ENCODE results near the gene RGS8. TPM values are rescaled to one million over a fixed set of nuclear protein-coding genes. Genes with fewer than 3 reads are reported as not detected.
"Not testable (repeated sequence)": the region's sequence is repeated elsewhere in the genome, so short reads cannot be mapped to it uniquely, and the experiment has no call there.

RGS8 gene
- total and polyA plus RNA-seq, 2 donors from 2014 or later: not detected

- intact Hi-C loops (cut with DNase I): no loop called here
- DNase-seq (no peak), FAIRE-seq (no peak)
- Histone ChIP-seq H3K36me3 (ENCODE audit: control insufficient read depth in 2 of 3, insufficient read depth in 3 of 3, low read length in 3 of 3) (no peaks in the 10 kb centered on the region), H3K4me1 (ENCODE audit: control insufficient read depth in 2 of 3, insufficient read depth in 2 of 3, low read depth in 1 of 3, low read length in 3 of 3) (peaks cover 0 to 5% (median 3%) of the 10 kb centered on the region in 3 donors), H3K9ac (ENCODE audit: low read length in 3 of 3) (no peak overlapping the region), H3K27me3 (ENCODE audit: control insufficient read depth, insufficient read depth, low read length) (no peaks in the 10 kb centered on the region), H3K4me3 (ENCODE audit: low read length in 3 of 3) (no peak overlapping the region), H3K27ac (ENCODE audit: low read depth in 2 of 2, low read length in 2 of 2) (no peak overlapping the region), H3K9me3 (ENCODE audit: control insufficient read depth in 2 of 3, insufficient read depth in 1 of 3, low read length in 3 of 3) (no peaks in the 10 kb centered on the region)
- no peak for TF ChIP-seq CTCF (IDR thresholded peaks at IDR 0.05; ENCODE audit: borderline replicate concordance, extremely low read depth, insufficient read depth)
Observed at GRCh38 chr1:182698971-182699370, 14.6 kb upstream of the RGS8 start.

GRCh38 chr1:182693139-182693538, 8.8 kb upstream of the RGS8 start:
- H3K9ac ChIP-seq (ENCODE audit: low read length in 3 of 3); DNase-seq; H3K4me3 ChIP-seq (ENCODE audit: low read length in 3 of 3); H3K4me1 ChIP-seq (ENCODE audit: control insufficient read depth in 2 of 3, insufficient read depth in 2 of 3, low read depth in 1 of 3, low read length in 3 of 3); FAIRE-seq; intact Hi-C loops (cut with DNase I); H3K9me3 ChIP-seq (ENCODE audit: control insufficient read depth in 2 of 3, insufficient read depth in 1 of 3, low read length in 3 of 3); H3K27me3 ChIP-seq (ENCODE audit: control insufficient read depth, insufficient read depth, low read length); H3K27ac ChIP-seq (ENCODE audit: low read depth in 2 of 2, low read length in 2 of 2); H3K36me3 ChIP-seq (ENCODE audit: control insufficient read depth in 2 of 3, insufficient read depth in 3 of 3, low read length in 3 of 3): not testable (repeated sequence)

- intact Hi-C loops (cut with DNase I): no loop called here
- no peak for TF ChIP-seq CTCF (IDR thresholded peaks at IDR 0.05; ENCODE audit: borderline replicate concordance, extremely low read depth, insufficient read depth)
- no peak for FAIRE-seq
Observed at GRCh38 chr1:182690886-182691443, 6.6 kb upstream of the RGS8 start.

GRCh38 chr1:182688436-182689205, 4.2 kb upstream of the RGS8 start:
- Histone ChIP-seq H3K4me1 (ENCODE audit: control insufficient read depth in 2 of 3, insufficient read depth in 2 of 3, low read depth in 1 of 3, low read length in 3 of 3) (no peaks in the 10 kb centered on the region), H3K27me3 (ENCODE audit: control insufficient read depth, insufficient read depth, low read length) (peaks cover 2% of the 10 kb centered on the region), H3K9ac (ENCODE audit: low read length in 3 of 3) (no peak overlapping the region), H3K36me3 (ENCODE audit: control insufficient read depth in 2 of 3, insufficient read depth in 3 of 3, low read length in 3 of 3) (no peaks in the 10 kb centered on the region), H3K9me3 (ENCODE audit: control insufficient read depth in 2 of 3, insufficient read depth in 1 of 3, low read length in 3 of 3) (no peaks in the 10 kb centered on the region), H3K27ac (ENCODE audit: low read depth in 2 of 2, low read length in 2 of 2) (no peak overlapping the region), H3K4me3 (ENCODE audit: low read length in 3 of 3) (no peak overlapping the region)
- DNase-seq: peak in 3 of 5 donors; percentile 31 to 75 (median 63)
- no peak for FAIRE-seq
- intact Hi-C loops (cut with DNase I): no loop called here
- TF ChIP-seq CTCF (IDR thresholded peaks at IDR 0.05; ENCODE audit: borderline replicate concordance, extremely low read depth, insufficient read depth): no peak

More at GRCh38 chr1:182690886-182691443, 6.6 kb upstream of the RGS8 start:
- no peak for DNase-seq
- Histone ChIP-seq H3K9me3 (ENCODE audit: control insufficient read depth in 2 of 3, insufficient read depth in 1 of 3, low read length in 3 of 3) (no peaks in the 10 kb centered on the region), H3K27me3 (ENCODE audit: control insufficient read depth, insufficient read depth, low read length) (no peaks in the 10 kb centered on the region), H3K4me1 (ENCODE audit: control insufficient read depth in 2 of 3, insufficient read depth in 2 of 3, low read depth in 1 of 3, low read length in 3 of 3) (no peaks in the 10 kb centered on the region), H3K27ac (ENCODE audit: low read depth in 2 of 2, low read length in 2 of 2) (no peak overlapping the region), H3K4me3 (ENCODE audit: low read length in 3 of 3) (no peak overlapping the region), H3K9ac (ENCODE audit: low read length in 3 of 3) (no peak overlapping the region), H3K36me3 (ENCODE audit: control insufficient read depth in 2 of 3, insufficient read depth in 3 of 3, low read length in 3 of 3) (no peaks in the 10 kb centered on the region)

All from kidney (tissue), 14 donors.